Neural progenitor cell (in vitro differentiated cells): ENCODE data around the gene SIRT1. TPM values are rescaled to one million over a fixed set of nuclear protein-coding genes. Genes with fewer than 3 reads are reported as not detected.
"Not testable (repeated sequence)": the region's sequence is repeated elsewhere in the genome, so short reads cannot be mapped to it uniquely, and the experiment has no call there.

Source experiments
- DNase-seq: peaks from one replicate; pipeline ENCODE4 v3.0.0-alpha.2; 2016; ENCODE audit warnings: low spot score
- H2AFZ ChIP-seq: fragments of 200-600 bp; sonication (generic); replicated peaks from 2 replicates; pipeline ENCODE4 v1.6.1; 2016; ENCODE audit warnings: antibody characterized with exemption
- H3F3A ChIP-seq: fragments of 200-600 bp; sonication (generic); 2 replicates; pipeline ENCODE4 v1.6.1; 2016; ENCODE audit warnings: antibody characterized with exemption, low read depth
- H3K27ac ChIP-seq: fragments of 200-600 bp; sonication (generic); 2 replicates; pipeline ENCODE4 v1.5.1; 2016; ENCODE audit warnings: mild to moderate bottlenecking
- H3K27me3 ChIP-seq: fragments of 200-600 bp; sonication (generic); 2 replicates; pipeline ENCODE4 v1.6.1; 2016; ENCODE audit warnings: mild to moderate bottlenecking, moderate library complexity
- H3K36me3 ChIP-seq: fragments of 200-600 bp; sonication (generic); 2 replicates; pipeline ENCODE4 v1.5.1; 2016
- H3K4me1 ChIP-seq: fragments of 200-600 bp; sonication (generic); 2 replicates; pipeline ENCODE4 v1.6.1; 2016; ENCODE audit warnings: mixed run types
- H3K4me2 ChIP-seq: fragments of 200-600 bp; sonication (generic); 2 replicates; pipeline ENCODE4 v1.6.1; 2016
- H3K4me3 ChIP-seq: fragments of 200-600 bp; sonication (generic); 2 replicates; pipeline ENCODE4 v1.5.1; 2016
- H3K79me2 ChIP-seq: fragments of 200-600 bp; sonication (generic); 2 replicates; pipeline ENCODE4 v1.6.1; 2016; ENCODE audit warnings: low read depth
- H3K9ac ChIP-seq: fragments of 200-600 bp; sonication (generic); 2 replicates; pipeline ENCODE4 v1.6.1; 2016
- H3K9me3 ChIP-seq: fragments of 200-600 bp; sonication (generic); 2 replicates; pipeline ENCODE4 v1.5.1; 2016; ENCODE audit warnings: low read depth
- H4K20me1 ChIP-seq: fragments of 200-600 bp; sonication (generic); 2 replicates; pipeline ENCODE4 v1.6.1; 2016; ENCODE audit warnings: low read depth
- H3K27ac Mint-ChIP-seq: 3 replicates; pipeline ENCODE4 v1.8.0; 2021; ENCODE audit warnings: mixed read lengths
- H3K27me3 Mint-ChIP-seq: 2 replicates; pipeline ENCODE4 v1.8.0; 2022; ENCODE audit warnings: low read depth, mild to moderate bottlenecking, inconsistent platforms, moderate library complexity, mixed read lengths; ENCODE audit not compliant: insufficient read depth
- H3K36me3 Mint-ChIP-seq: 3 replicates; pipeline ENCODE4 v1.8.0; 2021; ENCODE audit warnings: mixed read lengths
- H3K4me1 Mint-ChIP-seq: 3 replicates; pipeline ENCODE4 v1.8.0; 2021; ENCODE audit warnings: mixed read lengths
- H3K4me3 Mint-ChIP-seq: 3 replicates; pipeline ENCODE4 v1.8.0; 2021; ENCODE audit warnings: mild to moderate bottlenecking, moderate library complexity, mixed read lengths
- H3K9me3 Mint-ChIP-seq: 3 replicates; pipeline ENCODE4 v1.8.0; 2020; ENCODE audit warnings: mixed read lengths
- CTCF ChIP-seq: fragments of 200-600 bp; sonication (generic); IDR thresholded peaks from 2 replicates; pipeline ENCODE4 v1.5.1; 2017; ENCODE audit warnings: antibody characterized with exemption, mild to moderate bottlenecking
- EZH2 ChIP-seq: fragments of 200-600 bp; sonication (generic); IDR thresholded peaks from 2 replicates; pipeline ENCODE4 v1.6.1; 2017; ENCODE audit warnings: antibody characterized with exemption, mild to moderate bottlenecking, moderate library complexity
- EZH2phosphoT487 ChIP-seq: fragments of 200-600 bp; sonication (generic); IDR thresholded peaks from 2 replicates; pipeline ENCODE4 v1.6.1; 2017; ENCODE audit warnings: antibody characterized with exemption
- total RNA-seq: library from RNA; depleted of rRNA; stranded (reverse); fragments of >200 nt; gene quantifications from 2 replicates; pipeline ENCODE4 v1.2.3, GENCODE V29; 2015; ENCODE audit warnings: low replicate concordance

The SIRT1 gene
- total RNA-seq, 1 donor from 2014 or later: 48.5 TPM

- Histone ChIP-seq H3K4me3 (no peak overlapping the region), H4K20me1 (no peaks in the 10 kb centered on the region), H3K9ac (no peak overlapping the region), H3F3A (no peaks in the 10 kb centered on the region), H3K79me2 (no peaks in the 10 kb centered on the region), H3K4me2 (no peak overlapping the region), H3K27me3 (no peaks in the 10 kb centered on the region), H2AFZ (no peak overlapping the region), H3K4me1 (no peaks in the 10 kb centered on the region), H3K27ac (no peak overlapping the region), H3K9me3 (no peaks in the 10 kb centered on the region), H3K36me3 (peaks cover 7% of the 10 kb centered on the region)
- TF ChIP-seq EZH2: no peak
- TF ChIP-seq CTCF: no peak
- no peak for TF ChIP-seq EZH2phosphoT487
- Mint-ChIP-seq H3K36me3 (peaks cover 13% of the 10 kb centered on the region), H3K27ac (no peak overlapping the region), H3K4me1 (no peaks in the 10 kb centered on the region), H3K4me3 (no peak overlapping the region), H3K9me3 (no peaks in the 10 kb centered on the region), H3K27me3 (no peaks in the 10 kb centered on the region)
- no peak for DNase-seq
Observed at GRCh38 chr10:67955614-67956013, 71.2 kb downstream of the SIRT1 start.

GRCh38 chr10:67959839-67960476 is 75.5 kb downstream of the SIRT1 start:
- DNase-seq: no peak
- Mint-ChIP-seq H3K4me1 (no peaks in the 10 kb centered on the region), H3K36me3 (peaks cover 16% of the 10 kb centered on the region), H3K9me3 (no peaks in the 10 kb centered on the region), H3K27me3 (no peaks in the 10 kb centered on the region), H3K4me3 (no peak overlapping the region), H3K27ac (no peak overlapping the region)
- H3K79me2 ChIP-seq: no peaks in the 10 kb centered on the region
- H3K27me3 ChIP-seq: no peaks in the 10 kb centered on the region
- TF ChIP-seq CTCF (no peak), EZH2 (no peak), EZH2phosphoT487 (no peak)
- no peaks in the 10 kb centered on the region for H3F3A ChIP-seq
- no peak overlapping the region for H3K27ac ChIP-seq
- H3K4me2 ChIP-seq: no peak overlapping the region
- H4K20me1 ChIP-seq: no peaks in the 10 kb centered on the region
- H3K4me1 ChIP-seq: no peaks in the 10 kb centered on the region
- no peak overlapping the region for H3K9ac ChIP-seq
- no peaks in the 10 kb centered on the region for H3K36me3 ChIP-seq
- no peaks in the 10 kb centered on the region for H3K9me3 ChIP-seq
- H3K4me3 ChIP-seq: no peak overlapping the region
- H2AFZ ChIP-seq: no peak overlapping the region

GRCh38 chr10:67965456-67965855 is 81.0 kb downstream of the SIRT1 start:
- H3K79me2 ChIP-seq: peaks cover under 1% of the 10 kb centered on the region
- H3K36me3 Mint-ChIP-seq: peaks cover 28% of the 10 kb centered on the region

GRCh38 chr10:67966035-67966434 is 81.6 kb downstream of the SIRT1 start:
- not testable (repeated sequence) for H3K27ac ChIP-seq, H3F3A ChIP-seq, H3K27ac Mint-ChIP-seq, H3K4me3 ChIP-seq, H3K27me3 Mint-ChIP-seq, H3K4me2 ChIP-seq, H2AFZ ChIP-seq, DNase-seq, H3K4me1 Mint-ChIP-seq, H3K4me3 Mint-ChIP-seq, H3K9ac ChIP-seq, H4K20me1 ChIP-seq, H3K36me3 ChIP-seq, H3K9me3 ChIP-seq, H3K79me2 ChIP-seq, H3K27me3 ChIP-seq
- H3K4me1 ChIP-seq: peaks cover 10% of the 10 kb centered on the region
- Mint-ChIP-seq H3K9me3 (peaks cover 12% of the 10 kb centered on the region), H3K36me3 (peaks cover 28% of the 10 kb centered on the region)

More at GRCh38 chr10:67965456-67965855, 81.0 kb downstream of the SIRT1 start:
- H3K9ac ChIP-seq: no peak overlapping the region
- Mint-ChIP-seq H3K9me3 (peaks cover 8% of the 10 kb centered on the region), H3K27me3 (no peaks in the 10 kb centered on the region), H3K4me3 (no peak overlapping the region), H3K4me1 (no peaks in the 10 kb centered on the region), H3K27ac (no peak overlapping the region)
- TF ChIP-seq EZH2phosphoT487: no peak
- no peak for TF ChIP-seq CTCF
- TF ChIP-seq EZH2: no peak
- no peak overlapping the region for H3K4me3 ChIP-seq
- H3K27me3 ChIP-seq: no peaks in the 10 kb centered on the region
- no peak for DNase-seq
- H3K4me2 ChIP-seq: no peak overlapping the region
- peaks cover 10% of the 10 kb centered on the region for H3K4me1 ChIP-seq
- no peaks in the 10 kb centered on the region for H4K20me1 ChIP-seq
- H3K36me3 ChIP-seq: no peaks in the 10 kb centered on the region
- no peak overlapping the region for H3K27ac ChIP-seq
- H3K9me3 ChIP-seq: no peaks in the 10 kb centered on the region
- H3F3A ChIP-seq: peaks cover 5% of the 10 kb centered on the region
- no peak overlapping the region for H2AFZ ChIP-seq
